Measurements from ENCODE around the gene C2. TPM values are rescaled to one million over a fixed set of nuclear protein-coding genes. Genes with fewer than 3 reads are reported as not detected.
A peak's percentile ranks its signal among the peaks of the same experiment; 100 is the strongest.

C2 gene
- total RNA-seq, 1 experiment from 2014 or later = 1.3 TPM

DNA sequence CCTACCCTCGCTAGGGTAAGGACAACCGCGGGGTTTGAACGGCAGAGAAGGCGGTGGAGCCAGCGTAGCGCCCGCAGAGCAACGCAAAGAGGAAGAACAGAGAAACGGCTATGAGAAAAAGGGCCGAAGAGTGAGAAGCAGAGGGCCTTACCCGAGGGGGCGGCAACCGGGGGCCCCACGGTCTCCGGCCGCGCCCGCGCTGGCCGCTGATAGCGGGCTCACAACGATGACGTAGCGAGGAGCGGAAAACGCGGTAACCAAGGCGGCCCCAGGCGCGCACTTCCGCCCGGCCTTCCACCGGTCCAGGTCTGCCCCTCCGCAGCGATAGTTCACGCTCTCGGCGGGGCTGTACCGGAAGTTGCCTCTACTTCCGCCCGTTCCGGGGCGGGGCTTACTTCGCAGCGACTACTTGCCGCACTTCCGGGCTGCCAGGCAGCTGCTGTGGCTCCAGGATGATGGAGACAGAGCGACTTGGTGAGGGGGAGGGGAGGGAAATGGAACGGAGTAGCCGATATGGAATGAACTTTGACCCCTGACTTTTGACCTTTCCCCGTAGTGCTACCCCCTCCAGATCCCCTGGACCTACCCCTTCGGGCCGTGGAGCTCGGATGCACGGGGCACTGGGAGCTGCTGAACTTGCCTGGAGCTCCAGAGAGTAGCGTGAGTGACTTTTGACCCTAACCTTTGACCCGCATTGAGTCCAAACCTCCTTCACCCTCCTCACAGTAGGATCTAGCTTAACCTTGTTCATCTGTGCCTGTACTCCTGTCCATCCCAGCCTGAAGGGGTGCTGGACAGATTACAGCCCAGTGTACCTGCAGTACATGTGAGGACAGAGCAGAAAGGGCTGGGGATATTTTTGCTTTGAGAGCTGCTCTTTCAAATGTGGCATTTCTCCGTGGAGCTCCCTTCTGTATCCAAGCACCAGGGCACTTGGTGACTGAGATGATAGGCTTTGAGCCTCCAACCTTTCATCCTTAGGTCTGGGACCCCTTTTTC is 31.5 kb downstream of the C2 start, which contains the start of the genes NELFE and SKIC2 (continued):
- 0 out of 2 replicates have a peak, but pooled peaks have one; percentile 15 for TF ChIP-seq NFYB (CRISPR knock-in tag; conservative IDR thresholded peaks at IDR 0.05; ENCODE audit: low read depth)
- TF ChIP-seq, protein P1, sequence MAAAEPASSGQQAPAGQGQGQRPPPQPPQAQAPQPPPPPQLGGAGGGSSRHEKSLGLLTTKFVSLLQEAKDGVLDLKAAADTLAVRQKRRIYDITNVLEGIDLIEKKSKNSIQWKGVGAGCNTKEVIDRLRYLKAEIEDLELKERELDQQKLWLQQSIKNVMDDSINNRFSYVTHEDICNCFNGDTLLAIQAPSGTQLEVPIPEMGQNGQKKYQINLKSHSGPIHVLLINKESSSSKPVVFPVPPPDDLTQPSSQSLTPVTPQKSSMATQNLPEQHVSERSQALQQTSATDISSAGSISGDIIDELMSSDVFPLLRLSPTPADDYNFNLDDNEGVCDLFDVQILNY (CRISPR knock-in tag; IDR thresholded peaks at IDR 0.05) = peak; percentile 87; the same call in 1 of the 2 replicates
- TF ChIP-seq, protein P2, sequence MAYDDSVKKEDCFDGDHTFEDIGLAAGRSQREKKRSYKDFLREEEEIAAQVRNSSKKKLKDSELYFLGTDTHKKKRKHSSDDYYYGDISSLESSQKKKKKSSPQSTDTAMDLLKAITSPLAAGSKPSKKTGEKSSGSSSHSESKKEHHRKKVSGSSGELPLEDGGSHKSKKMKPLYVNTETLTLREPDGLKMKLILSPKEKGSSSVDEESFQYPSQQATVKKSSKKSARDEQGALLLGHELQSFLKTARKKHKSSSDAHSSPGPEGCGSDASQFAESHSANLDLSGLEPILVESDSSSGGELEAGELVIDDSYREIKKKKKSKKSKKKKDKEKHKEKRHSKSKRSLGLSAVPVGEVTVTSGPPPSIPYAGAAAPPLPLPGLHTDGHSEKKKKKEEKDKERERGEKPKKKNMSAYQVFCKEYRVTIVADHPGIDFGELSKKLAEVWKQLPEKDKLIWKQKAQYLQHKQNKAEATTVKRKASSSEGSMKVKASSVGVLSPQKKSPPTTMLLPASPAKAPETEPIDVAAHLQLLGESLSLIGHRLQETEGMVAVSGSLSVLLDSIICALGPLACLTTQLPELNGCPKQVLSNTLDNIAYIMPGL (CRISPR knock-in tag; IDR thresholded peaks at IDR 0.05) = 0 out of 2 replicates have a peak, but pooled peaks have one; percentile 47
- TF ChIP-seq JUN (CRISPR knock-in tag; IDR thresholded peaks at IDR 0.05) = no peak
- TF ChIP-seq SMAD4 (CRISPR knock-in tag; IDR thresholded peaks at IDR 0.05) = no peak
- TF ChIP-seq, protein P3, sequence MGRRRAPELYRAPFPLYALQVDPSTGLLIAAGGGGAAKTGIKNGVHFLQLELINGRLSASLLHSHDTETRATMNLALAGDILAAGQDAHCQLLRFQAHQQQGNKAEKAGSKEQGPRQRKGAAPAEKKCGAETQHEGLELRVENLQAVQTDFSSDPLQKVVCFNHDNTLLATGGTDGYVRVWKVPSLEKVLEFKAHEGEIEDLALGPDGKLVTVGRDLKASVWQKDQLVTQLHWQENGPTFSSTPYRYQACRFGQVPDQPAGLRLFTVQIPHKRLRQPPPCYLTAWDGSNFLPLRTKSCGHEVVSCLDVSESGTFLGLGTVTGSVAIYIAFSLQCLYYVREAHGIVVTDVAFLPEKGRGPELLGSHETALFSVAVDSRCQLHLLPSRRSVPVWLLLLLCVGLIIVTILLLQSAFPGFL (CRISPR knock-in tag; IDR thresholded peaks at IDR 0.05; ENCODE audit: borderline replicate concordance) = no peak; the same call in 1 of the 2 replicates
- TF ChIP-seq MXD4 (CRISPR knock-in tag; IDR thresholded peaks at IDR 0.05; ENCODE audit: borderline replicate concordance) = no peak
- TF ChIP-seq FOXP1 (CRISPR knock-in tag; IDR thresholded peaks at IDR 0.05; ENCODE audit: borderline replicate concordance) = no peak
- no peak for TF ChIP-seq TCF7 (CRISPR knock-in tag; IDR thresholded peaks at IDR 0.05; ENCODE audit: low read depth)
- TF ChIP-seq, protein P4, sequence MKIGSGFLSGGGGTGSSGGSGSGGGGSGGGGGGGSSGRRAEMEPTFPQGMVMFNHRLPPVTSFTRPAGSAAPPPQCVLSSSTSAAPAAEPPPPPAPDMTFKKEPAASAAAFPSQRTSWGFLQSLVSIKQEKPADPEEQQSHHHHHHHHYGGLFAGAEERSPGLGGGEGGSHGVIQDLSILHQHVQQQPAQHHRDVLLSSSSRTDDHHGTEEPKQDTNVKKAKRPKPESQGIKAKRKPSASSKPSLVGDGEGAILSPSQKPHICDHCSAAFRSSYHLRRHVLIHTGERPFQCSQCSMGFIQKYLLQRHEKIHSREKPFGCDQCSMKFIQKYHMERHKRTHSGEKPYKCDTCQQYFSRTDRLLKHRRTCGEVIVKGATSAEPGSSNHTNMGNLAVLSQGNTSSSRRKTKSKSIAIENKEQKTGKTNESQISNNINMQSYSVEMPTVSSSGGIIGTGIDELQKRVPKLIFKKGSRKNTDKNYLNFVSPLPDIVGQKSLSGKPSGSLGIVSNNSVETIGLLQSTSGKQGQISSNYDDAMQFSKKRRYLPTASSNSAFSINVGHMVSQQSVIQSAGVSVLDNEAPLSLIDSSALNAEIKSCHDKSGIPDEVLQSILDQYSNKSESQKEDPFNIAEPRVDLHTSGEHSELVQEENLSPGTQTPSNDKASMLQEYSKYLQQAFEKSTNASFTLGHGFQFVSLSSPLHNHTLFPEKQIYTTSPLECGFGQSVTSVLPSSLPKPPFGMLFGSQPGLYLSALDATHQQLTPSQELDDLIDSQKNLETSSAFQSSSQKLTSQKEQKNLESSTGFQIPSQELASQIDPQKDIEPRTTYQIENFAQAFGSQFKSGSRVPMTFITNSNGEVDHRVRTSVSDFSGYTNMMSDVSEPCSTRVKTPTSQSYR (CRISPR knock-in tag; IDR thresholded peaks at IDR 0.05) = peak; percentile 96
- TF ChIP-seq EMX1 (CRISPR knock-in tag; IDR thresholded peaks at IDR 0.05) = no peak
- peak; percentile 97 for TF ChIP-seq NR2C2 (CRISPR knock-in tag; IDR thresholded peaks at IDR 0.05)
- TF ChIP-seq, protein P5, sequence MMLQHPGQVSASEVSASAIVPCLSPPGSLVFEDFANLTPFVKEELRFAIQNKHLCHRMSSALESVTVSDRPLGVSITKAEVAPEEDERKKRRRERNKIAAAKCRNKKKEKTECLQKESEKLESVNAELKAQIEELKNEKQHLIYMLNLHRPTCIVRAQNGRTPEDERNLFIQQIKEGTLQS (CRISPR knock-in tag; conservative IDR thresholded peaks at IDR 0.05) = no peak
- TF ChIP-seq ATF1 (CRISPR knock-in tag; IDR thresholded peaks at IDR 0.05) = peak; percentile 71; the same call in 1 of the 2 replicates
- TF ChIP-seq, protein P6, sequence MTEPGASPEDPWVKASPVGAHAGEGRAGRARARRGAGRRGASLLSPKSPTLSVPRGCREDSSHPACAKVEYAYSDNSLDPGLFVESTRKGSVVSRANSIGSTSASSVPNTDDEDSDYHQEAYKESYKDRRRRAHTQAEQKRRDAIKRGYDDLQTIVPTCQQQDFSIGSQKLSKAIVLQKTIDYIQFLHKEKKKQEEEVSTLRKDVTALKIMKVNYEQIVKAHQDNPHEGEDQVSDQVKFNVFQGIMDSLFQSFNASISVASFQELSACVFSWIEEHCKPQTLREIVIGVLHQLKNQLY (CRISPR knock-in tag; IDR thresholded peaks at IDR 0.05) = no peak
- TF ChIP-seq, protein P7, sequence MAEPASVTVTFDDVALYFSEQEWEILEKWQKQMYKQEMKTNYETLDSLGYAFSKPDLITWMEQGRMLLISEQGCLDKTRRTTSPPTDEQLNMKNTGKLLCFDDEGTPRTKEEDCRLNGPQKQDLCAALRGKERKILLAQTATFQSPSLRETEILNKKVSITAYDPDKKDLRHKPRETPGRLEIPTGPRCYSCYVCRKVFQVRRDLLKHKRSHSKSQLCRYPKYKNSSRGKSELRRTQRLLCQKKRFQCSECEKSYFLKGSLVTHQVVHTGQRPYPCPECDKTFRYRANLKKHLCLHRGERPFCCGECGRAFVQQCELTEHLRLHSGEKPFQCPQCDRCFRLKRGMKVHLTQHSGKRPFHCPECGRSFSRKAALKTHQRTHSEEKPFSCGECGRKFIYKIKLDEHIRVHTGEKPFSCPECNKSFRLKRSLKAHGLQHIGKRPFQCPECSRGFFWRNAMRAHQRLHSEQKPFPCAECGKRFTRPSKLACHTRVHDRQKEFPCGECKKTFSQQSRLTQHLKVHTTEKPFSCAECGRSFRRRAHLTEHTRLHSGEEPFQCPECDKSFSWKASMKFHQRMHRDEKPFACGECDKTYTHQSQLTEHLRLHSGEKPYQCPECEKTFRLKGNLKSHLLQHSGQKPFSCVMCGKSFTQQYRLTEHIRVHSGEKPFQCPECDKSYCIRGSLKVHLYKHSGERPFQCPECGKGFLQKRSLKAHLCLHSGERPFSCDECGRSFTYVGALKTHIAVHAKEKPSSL (CRISPR knock-in tag; conservative IDR thresholded peaks at IDR 0.05) = no peak
- TF ChIP-seq, protein P8, sequence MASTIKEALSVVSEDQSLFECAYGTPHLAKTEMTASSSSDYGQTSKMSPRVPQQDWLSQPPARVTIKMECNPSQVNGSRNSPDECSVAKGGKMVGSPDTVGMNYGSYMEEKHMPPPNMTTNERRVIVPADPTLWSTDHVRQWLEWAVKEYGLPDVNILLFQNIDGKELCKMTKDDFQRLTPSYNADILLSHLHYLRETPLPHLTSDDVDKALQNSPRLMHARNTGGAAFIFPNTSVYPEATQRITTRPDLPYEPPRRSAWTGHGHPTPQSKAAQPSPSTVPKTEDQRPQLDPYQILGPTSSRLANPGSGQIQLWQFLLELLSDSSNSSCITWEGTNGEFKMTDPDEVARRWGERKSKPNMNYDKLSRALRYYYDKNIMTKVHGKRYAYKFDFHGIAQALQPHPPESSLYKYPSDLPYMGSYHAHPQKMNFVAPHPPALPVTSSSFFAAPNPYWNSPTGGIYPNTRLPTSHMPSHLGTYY (CRISPR knock-in tag; IDR thresholded peaks at IDR 0.05) = no peak
- TF ChIP-seq JAZF1 (CRISPR knock-in tag; IDR thresholded peaks at IDR 0.05) = no peak
- no peak for TF ChIP-seq RORB (CRISPR knock-in tag; IDR thresholded peaks at IDR 0.05)
- TF ChIP-seq, protein P9, sequence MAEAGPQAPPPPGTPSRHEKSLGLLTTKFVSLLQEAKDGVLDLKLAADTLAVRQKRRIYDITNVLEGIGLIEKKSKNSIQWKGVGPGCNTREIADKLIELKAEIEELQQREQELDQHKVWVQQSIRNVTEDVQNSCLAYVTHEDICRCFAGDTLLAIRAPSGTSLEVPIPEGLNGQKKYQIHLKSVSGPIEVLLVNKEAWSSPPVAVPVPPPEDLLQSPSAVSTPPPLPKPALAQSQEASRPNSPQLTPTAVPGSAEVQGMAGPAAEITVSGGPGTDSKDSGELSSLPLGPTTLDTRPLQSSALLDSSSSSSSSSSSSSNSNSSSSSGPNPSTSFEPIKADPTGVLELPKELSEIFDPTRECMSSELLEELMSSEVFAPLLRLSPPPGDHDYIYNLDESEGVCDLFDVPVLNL (CRISPR knock-in tag; IDR thresholded peaks at IDR 0.05; ENCODE audit: borderline replicate concordance, low read depth) = no peak
- peak; percentile 79; the same call in 1 of the 2 replicates for TF ChIP-seq MYBL2 (CRISPR knock-in tag; IDR thresholded peaks at IDR 0.05)
- TF ChIP-seq ZNF121 (CRISPR knock-in tag; IDR thresholded peaks at IDR 0.05) = no peak
- TF ChIP-seq ZNF263 (CRISPR knock-in tag; IDR thresholded peaks at IDR 0.05; ENCODE audit: low read depth) = no peak
- TF ChIP-seq FOXK1 (CRISPR knock-in tag; IDR thresholded peaks at IDR 0.05) = peak; percentile 90
- no peak for TF ChIP-seq RELA (CRISPR knock-in tag; IDR thresholded peaks at IDR 0.05; ENCODE audit: borderline replicate concordance)
